Non-pigmented ciliary epithelial cell (primary cell): ENCODE measurements around the gene EHD4.

ENCODE experiments used
- DNase-seq: peaks from one replicate; pipeline ENCODE4 v3.0.0-alpha.2; 2010; ENCODE audit warnings: low read depth

The EHD4 gene

GRCh38 chr15:41858756-41859155, 113.6 kb downstream of the EHD4 start:
- no peak for DNase-seq

GRCh38 chr15:41857316-41857715, 115.0 kb downstream of the EHD4 start:
- DNase-seq: no peak

GRCh38 chr15:41856716-41857115, 115.6 kb downstream of the EHD4 start:
- no peak for DNase-seq

GRCh38 chr15:41856262-41856661, 116.1 kb downstream of the EHD4 start:
- DNase-seq: no peak

DNA sequence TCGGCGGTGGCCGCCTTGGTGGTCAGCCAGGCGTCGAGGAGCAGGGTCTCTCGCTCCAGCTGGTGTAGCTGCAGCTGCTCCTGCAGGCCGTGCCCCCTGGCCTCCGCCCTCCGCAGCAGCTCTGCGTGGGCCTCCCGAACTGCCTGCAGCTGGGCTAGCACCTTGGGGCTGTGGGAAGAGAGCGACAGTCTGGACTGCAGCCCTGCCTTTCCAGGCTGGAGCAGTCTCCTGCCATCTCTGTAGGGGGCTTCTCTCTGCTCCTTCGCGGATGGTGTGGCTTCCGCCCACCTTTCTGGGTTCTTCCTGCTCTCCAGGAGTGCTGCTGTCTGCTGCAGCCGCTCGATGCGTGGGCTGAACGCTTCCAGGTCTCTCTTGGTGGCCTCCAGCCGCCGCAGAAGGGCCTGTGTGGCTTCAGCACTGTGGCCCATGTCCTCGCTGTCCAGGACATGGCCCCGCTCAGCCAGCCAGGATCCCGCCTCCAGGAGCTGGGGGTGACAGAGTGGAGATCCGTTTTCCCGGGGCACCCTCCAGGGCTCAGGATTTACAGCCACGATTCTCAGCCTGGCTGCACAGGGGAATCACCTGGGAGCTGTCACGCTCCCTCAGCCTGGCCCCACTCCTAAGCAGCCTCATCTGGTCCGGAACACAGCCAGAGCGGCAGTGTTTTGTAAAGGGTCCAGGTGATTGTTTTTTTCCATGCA, 116.9 kb downstream of the EHD4 start:
- no peak for DNase-seq

GRCh38 chr15:41854443-41854842, 117.9 kb downstream of the EHD4 start:
- no peak for DNase-seq

GRCh38 chr15:41853831-41854230, 118.5 kb downstream of the EHD4 start:
- no peak for DNase-seq

- DNase-seq: no peak
Observed at GRCh38 chr15:41852736-41853590, 119.4 kb downstream of the EHD4 start.

GRCh38 chr15:41851755-41852370, 120.5 kb downstream of the EHD4 start:
- no peak for DNase-seq

DNA sequence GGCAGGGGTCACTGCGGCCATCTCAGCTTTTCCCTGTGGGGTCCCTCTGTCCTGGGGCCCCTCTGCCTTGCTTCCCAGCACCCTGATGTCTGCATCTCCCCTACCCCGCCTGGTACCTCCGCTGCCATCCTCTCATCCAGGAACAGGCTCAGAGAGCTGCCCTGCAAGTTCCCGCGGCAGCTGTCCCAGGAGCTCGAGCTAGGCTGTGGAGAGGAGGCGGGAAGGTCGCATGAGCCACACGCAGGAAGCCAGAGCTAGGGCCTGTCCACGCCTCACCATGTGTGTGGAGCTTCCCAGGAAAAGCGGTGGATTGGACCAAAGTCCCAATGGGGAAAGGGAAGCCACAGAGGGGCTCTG, 121.2 kb downstream of the EHD4 start:
- DNase-seq: no peak

- DNase-seq: no peak
Observed at GRCh38 chr15:41850482-41851166, 121.7 kb downstream of the EHD4 start.

DNA sequence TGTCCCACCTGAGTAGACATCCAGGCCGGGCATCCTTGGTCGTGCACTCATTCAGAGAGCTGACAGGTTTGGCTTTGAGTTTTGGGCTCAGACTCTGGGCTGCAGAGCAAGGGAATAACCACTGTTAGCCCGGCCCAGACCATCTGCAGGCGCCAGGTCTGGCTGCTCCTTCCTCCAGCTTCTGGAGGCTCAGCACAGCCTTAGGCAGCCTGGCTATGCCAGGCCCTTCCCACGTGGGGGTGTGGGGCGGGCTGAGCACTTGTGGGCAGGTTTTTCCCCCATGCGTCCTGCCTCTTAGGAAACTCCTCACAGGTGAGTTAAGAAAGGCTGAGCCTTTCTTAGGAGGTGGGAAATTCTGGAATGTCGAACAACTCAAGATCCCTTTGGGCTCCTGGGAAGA, 122.5 kb downstream of the EHD4 start:
- no peak for DNase-seq

DNA sequence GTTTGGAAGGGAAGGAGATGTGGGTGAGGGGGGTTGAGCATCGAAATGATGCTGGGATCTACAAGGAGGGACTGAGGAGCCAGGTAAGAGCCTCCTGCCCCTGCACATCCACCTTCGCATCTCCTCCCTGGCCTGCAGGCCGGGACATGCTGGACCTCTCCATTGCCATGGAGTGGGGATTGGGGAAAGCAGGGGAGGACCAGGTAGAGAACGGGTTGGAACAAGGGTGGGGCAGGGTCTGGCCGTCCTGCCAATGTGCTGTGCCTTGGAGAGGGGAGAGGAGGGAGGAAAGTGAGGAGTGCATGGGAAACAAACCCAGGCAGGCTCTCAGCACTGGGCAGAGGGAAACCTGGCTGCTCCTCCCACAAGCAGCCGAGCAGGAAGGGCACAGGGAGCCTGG, 123.2 kb downstream of the EHD4 start:
- no peak for DNase-seq

DNA sequence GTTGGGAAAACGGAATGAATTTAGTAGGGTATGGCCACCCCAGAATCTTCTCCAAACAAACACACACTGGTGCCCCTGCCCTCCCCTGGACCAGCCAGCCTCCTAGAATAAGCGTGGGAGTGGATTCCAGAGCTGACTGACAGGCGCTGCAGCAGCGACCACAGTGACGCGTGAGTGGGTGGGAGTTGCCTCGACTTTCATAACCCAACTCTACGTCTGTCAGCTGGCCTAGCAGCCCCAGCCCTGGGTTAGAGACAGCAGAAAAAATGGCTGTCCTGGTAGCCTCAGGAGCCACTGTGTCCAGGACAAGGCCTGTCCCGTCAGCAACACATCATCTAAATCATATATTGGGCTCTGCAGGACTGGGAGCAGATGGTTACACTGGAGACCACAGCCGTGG, 123.7 kb downstream of the EHD4 start:
- no peak for DNase-seq

DNA sequence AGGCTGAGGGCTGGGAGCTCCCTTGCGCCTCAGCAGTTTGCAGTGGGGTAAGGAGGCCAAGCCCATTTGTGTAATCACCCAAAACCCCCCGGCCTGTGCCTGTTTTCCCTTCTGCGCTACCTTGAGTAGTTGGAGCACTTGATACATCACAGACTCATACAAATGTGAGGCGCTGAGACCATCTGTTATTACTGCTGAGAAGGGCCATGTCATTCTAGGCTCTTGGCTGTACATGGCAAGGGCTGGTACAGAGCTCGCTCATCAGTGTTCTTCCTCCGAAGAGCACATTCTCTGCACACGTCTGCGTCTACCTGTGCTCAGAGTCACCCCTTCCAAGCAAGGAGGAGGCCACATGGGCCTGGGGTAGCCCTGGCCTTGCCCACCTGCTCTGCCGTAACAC, 124.4 kb downstream of the EHD4 start:
- DNase-seq: no peak

GRCh38 chr15:41847206-41847605, 125.2 kb downstream of the EHD4 start:
- no peak for DNase-seq
